DMS53 treated with DMSO at 0.1 percent for 48 hours (cell line): ENCODE measurements around the gene PDLIM1.
"Not testable (repeated sequence)": the region's sequence is repeated elsewhere in the genome, so short reads cannot be mapped to it uniquely, and the experiment has no call there.

Experiments used
- DNase-seq: peaks from one replicate; lab custom pipeline; 2025; ENCODE audit not compliant: unreplicated experiment; lab: John Stamatoyannopoulos, UW

PDLIM1 gene

GRCh38 chr10:95243318-95243617 lies 47.5 kb downstream of the PDLIM1 start:
- no peak for DNase-seq

GRCh38 chr10:95242581-95243317 lies 48.1 kb downstream of the PDLIM1 start:
- DNase-seq, result peak; percentile 45

- DNase-seq, result no peak
Measured at GRCh38 chr10:95241533-95241932, 49.3 kb downstream of the PDLIM1 start.

- DNase-seq, result no peak
Measured at GRCh38 chr10:95240811-95241210, 50.0 kb downstream of the PDLIM1 start.

- DNase-seq, result not testable (repeated sequence)
Measured at GRCh38 chr10:95240096-95240495, 50.7 kb downstream of the PDLIM1 start.

- DNase-seq, result no peak
Measured at GRCh38 chr10:95237376-95238170, 53.2 kb downstream of the PDLIM1 start.

- DNase-seq, result no peak
Measured at GRCh38 chr10:95236068-95236903, 54.5 kb downstream of the PDLIM1 start.

GRCh38 chr10:95235676-95236067 lies 55.1 kb downstream of the PDLIM1 start:
- DNase-seq, result no peak

GRCh38 chr10:95234951-95235350 lies 55.9 kb downstream of the PDLIM1 start:
- no peak for DNase-seq

- DNase-seq, result no peak
Measured at GRCh38 chr10:95233377-95234034, 57.3 kb downstream of the PDLIM1 start.

GRCh38 chr10:95230677-95231586 lies 59.9 kb downstream of the PDLIM1 start:
- DNase-seq, result peak; percentile 81

GRCh38 chr10:95229724-95230627 lies 60.8 kb downstream of the PDLIM1 start:
- DNase-seq, result no peak

- not testable (repeated sequence) for DNase-seq
Measured at GRCh38 chr10:95228934-95229723, 61.7 kb downstream of the PDLIM1 start.

GRCh38 chr10:95225136-95225535 lies 65.7 kb downstream of the PDLIM1 start:
- no peak for DNase-seq

- DNase-seq, result peak; percentile 14
Measured at GRCh38 chr10:95221124-95221523, 69.7 kb downstream of the PDLIM1 start.

- DNase-seq, result no peak
Measured at GRCh38 chr10:95220539-95220938, 70.3 kb downstream of the PDLIM1 start.

- DNase-seq, result no peak
Measured at GRCh38 chr10:95217476-95217875, 73.3 kb downstream of the PDLIM1 start.

GRCh38 chr10:95214793-95215192 lies 76.0 kb downstream of the PDLIM1 start:
- DNase-seq, result peak; percentile 43
